ENCODE data around the gene KIF9.
"Not testable (repeated sequence)": the region's sequence is repeated elsewhere in the genome, so short reads cannot be mapped to it uniquely, and the experiment has no call there.

KIF9 gene

GRCh38 chr3:47294392-47294791 is 11.8 kb upstream of the KIF9 start:
- DNase-seq (ENCODE audit: low spot score), result no peak

GRCh38 chr3:47293822-47294221 is 11.2 kb upstream of the KIF9 start:
- DNase-seq (ENCODE audit: low spot score), result no peak

GRCh38 chr3:47291754-47292420 is 9.3 kb upstream of the KIF9 start:
- DNase-seq (ENCODE audit: low spot score), result not testable (repeated sequence)

DNA sequence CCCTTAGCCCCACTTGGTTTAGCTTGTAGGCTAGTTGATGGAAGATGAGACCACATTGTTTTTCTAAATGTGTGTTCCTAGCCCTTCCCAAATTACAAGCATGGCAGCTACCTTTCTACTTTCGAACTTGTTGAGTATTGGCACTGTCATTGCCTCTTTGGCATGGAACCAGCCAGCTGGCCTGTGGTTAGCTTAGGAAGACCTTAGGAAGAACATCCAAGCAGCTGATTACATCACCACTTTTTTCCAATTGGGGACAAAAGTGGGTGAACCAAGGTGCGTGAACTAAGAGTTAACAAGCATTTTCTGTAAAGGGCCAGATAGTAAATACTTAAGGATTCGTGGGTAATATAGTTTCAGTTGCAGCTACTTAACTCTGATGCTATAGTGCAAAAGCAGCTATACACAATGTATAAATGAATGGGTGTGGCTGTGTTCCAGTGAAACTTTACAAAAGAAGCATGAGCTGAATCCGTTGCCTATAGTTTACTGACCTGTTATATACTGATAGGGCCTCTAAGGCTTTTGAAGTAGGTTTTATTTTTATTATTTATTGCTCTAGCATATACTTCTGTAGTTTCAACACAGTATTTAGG is 8.7 kb upstream of the KIF9 start:
- DNase-seq (ENCODE audit: low spot score), result no peak

GRCh38 chr3:47288966-47289910 is 6.6 kb upstream of the KIF9 start:
- no peak for DNase-seq (ENCODE audit: low spot score)

DNA sequence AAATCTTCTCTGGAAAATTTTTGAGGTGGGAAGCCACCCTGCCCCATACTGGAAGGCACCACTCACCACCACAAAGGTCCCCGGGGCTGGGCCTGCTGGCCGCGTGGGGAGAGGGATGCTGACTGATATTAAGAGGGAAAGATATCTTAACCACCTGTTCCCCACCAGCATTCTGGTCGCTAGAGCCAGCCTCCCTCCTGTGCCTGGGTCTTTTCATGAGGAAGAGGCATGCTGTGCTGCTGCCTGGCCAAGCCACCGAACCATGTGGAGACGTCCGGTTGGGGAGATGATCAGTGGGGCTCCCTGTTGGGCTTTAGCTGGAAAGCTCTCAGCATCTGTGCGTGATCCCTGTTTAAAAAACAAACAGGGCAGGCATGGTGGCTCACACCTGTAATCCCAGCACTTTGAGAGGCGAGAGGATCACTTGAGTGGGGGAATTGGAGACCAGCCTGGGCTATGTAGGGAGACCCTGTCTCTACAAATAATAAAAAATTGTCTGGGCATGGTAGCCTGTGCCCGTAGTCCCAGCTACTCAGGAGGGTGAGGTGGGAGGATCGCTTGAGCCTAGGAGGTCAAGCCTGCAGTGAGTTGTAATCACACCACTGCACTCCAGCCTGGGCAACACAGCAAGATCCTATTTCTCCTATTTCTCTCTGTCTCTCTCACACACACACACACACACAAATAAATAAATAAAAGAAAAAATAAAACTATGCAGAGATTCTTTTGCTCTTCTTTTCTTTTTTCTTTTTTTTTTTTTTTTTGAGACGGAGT is 1.2 kb upstream of the KIF9 start:
- no peak for DNase-seq (ENCODE audit: low spot score)

- DNase-seq (ENCODE audit: low spot score), result no peak
Observed at GRCh38 chr3:47283193-47283537, 566 bp upstream of the KIF9 start.

GRCh38 chr3:47280519-47280918 is 2.1 kb downstream of the KIF9 start:
- no peak for DNase-seq (ENCODE audit: low spot score)

DNA sequence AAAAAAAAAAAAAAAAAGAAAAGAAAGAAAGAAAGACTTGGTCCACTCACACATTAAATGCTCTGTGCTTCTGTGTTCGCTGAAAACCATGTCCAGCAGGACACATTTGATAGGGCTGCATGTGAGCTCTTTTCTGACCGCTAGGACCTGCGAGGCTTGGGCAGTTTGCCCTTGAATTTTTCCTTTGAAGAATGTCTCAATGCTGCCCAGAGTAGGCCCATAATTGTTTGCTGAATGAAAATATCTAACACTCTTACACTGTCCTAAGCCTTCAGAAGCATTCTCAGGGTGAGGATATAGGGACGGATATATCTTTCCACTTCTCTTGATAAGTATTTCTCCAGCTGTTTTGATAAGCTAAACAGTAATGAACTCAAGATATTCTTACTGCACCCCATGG is 6.0 kb downstream of the KIF9 start:
- DNase-seq (ENCODE audit: low spot score), result no peak

- no peak for DNase-seq (ENCODE audit: low spot score)
Observed at GRCh38 chr3:47274652-47275051, 7.9 kb downstream of the KIF9 start.

GRCh38 chr3:47273564-47273963 is 9.0 kb downstream of the KIF9 start:
- DNase-seq (ENCODE audit: low spot score), result no peak

- no peak for DNase-seq (ENCODE audit: low spot score)
Observed at GRCh38 chr3:47270526-47270925, 12.1 kb downstream of the KIF9 start.

GRCh38 chr3:47267490-47267824 is 15.1 kb downstream of the KIF9 start:
- no peak for DNase-seq (ENCODE audit: low spot score)

DNA sequence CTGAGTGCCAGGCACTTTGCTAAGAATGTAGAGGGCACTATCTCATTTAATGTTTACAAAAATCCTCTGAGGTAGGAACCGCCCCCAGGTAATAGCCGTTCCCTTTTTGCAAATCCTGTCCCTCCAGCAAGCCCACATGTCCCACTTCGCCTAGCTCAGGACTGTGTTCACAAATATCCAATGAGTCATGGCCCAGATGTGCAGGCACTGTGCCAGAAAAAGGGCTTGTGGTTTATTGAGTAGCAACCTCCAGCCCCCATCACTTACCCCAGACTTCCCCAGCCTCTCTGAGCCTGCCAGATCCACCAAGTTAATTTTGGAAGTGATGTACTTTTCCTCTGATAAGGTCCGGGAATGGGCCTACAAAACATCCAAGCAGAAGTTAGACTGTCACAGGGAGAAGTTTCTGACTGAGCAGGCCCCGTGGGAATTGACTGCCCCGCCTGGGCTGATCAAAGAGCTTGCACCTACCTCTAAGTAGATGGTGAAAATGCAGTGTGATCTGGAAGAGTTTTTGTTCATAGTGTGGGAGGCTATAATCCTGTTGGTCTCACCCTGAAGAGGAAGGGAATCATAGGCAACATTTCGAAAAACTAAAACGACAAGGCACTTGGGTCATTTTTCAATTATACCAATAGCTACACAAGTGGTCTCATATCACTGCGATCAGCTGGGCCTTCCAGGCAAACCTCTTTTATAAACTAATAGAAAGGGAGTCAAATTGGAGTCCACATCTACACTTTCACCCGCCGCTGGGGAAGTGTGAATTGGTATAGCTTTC is 15.7 kb downstream of the KIF9 start:
- DNase-seq (ENCODE audit: low spot score), result no peak

GRCh38 chr3:47265725-47266428 is 16.7 kb downstream of the KIF9 start:
- DNase-seq (ENCODE audit: low spot score), result no peak

GRCh38 chr3:47265008-47265407 is 17.6 kb downstream of the KIF9 start:
- DNase-seq (ENCODE audit: low spot score), result no peak

- no peak for DNase-seq (ENCODE audit: low spot score)
Observed at GRCh38 chr3:47261301-47261700, 21.3 kb downstream of the KIF9 start.

DNA sequence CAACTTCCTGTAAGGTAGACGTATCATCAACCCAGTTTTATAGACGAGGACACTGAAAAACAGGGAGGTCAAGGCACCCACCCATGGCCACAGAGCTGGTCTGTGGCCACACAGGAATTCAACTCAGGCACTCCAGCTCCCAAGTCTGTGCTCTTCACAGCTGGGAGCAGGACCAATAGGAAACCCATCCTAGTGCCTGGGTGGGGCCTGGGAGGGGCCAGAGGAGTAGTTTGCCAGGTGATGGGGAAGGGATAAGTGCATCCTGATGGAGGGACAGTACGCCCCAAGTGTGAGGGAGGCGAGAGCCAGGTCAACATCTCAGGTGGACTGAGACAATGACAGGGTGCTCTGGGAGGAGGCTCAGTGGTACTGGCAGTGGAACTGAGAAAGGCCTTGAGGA is 22.0 kb downstream of the KIF9 start:
- DNase-seq (ENCODE audit: low spot score), result no peak

- no peak for DNase-seq (ENCODE audit: low spot score)
Observed at GRCh38 chr3:47259114-47259513, 23.5 kb downstream of the KIF9 start.

- DNase-seq (ENCODE audit: low spot score), result not testable (repeated sequence)
Observed at GRCh38 chr3:47256331-47256730, 26.3 kb downstream of the KIF9 start.

GRCh38 chr3:47251689-47252088 is 30.9 kb downstream of the KIF9 start:
- DNase-seq (ENCODE audit: low spot score), result no peak

Measured in ecto neural progenitor cell (in vitro differentiated cells).